ENCODE data around the gene ABHD12. TPM values are rescaled to one million over a fixed set of nuclear protein-coding genes. Genes with fewer than 3 reads are reported as not detected.
A peak's percentile ranks its signal among the peaks of the same experiment; 100 is the strongest.

Gene ABHD12
- total RNA-seq, 2 experiments from 2014 or later = 27.1 to 27.6 TPM

DNA sequence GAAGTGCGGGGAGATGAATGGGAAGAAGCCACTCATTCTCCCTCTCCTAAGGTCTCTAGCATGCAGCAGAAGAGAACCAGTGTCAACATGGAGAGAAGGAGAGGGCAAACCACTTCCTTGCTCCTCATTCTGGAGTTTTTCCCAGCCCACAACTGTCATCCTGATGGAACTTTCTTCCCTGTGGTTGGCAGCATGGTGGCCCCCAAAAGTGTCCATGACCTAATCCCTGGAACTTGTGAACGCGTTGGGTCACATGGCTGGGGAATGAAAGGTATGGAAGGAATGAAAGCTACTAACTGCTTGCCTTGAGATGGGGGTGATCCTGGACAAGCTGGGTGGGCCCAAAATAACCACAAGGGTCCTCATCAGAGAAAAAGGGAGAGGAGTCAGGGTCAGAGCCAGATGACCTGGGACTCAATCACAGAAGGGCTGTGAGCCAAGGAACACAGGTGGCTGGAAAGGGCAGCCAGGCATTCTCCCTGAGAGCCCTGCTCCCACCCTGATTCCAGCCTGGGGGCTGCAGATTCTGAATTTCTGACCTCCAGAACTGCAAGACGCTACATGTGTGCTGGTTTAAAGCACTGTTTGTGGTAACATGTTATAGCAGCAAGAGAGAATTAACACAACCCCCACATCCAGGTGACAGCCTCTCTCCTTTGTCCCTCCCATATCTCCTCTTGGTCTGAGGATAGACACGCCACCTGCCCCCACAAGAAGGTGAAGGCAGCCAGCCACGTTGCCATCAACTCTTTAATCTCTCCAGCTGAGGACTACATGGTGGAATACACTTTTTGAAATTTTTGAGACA is 79.5 kb downstream of the ABHD12 start:
- ChIA-PET CTCF (interaction anchor here (0.9 to 1.6 kb wide), 4 partner anchors 12 to 90 kb away, joined by 3 to 8 read pairs (median 6); no protein-coding TSS in a partner anchor), POLR2A (interaction anchor here (0.6 kb wide), 1 partner anchor 96 kb away, joined by 3 read pairs; the partner anchor contains the start of gene GINS1)
- H3K36me3 Mint-ChIP-seq (ENCODE audit: low read depth) = peaks cover 6% of the 10 kb centered on the region
- peak overlapping the region; percentile 93 for H3K27ac Mint-ChIP-seq
- H3K27me3 Mint-ChIP-seq = no peaks in the 10 kb centered on the region
- H3K4me1 Mint-ChIP-seq = peaks cover 45% of the 10 kb centered on the region
- H3K4me3 Mint-ChIP-seq = peak overlapping the region; percentile 57
- H3K9me3 Mint-ChIP-seq = no peaks in the 10 kb centered on the region
- no peak for DNase-seq

GRCh38 chr20:25310268-25310920 is 80.2 kb downstream of the ABHD12 start:
- CTCF ChIA-PET = interaction anchor here (0.9 to 1.6 kb wide), 5 partner anchors 11 to 90 kb away, joined by 3 to 8 read pairs (median 5); no protein-coding TSS in a partner anchor
- Mint-ChIP-seq H3K27ac (peak overlapping the region; percentile 93), H3K36me3 (ENCODE audit: low read depth) (peaks cover 6% of the 10 kb centered on the region), H3K4me1 (peaks cover 41% of the 10 kb centered on the region), H3K4me3 (peak overlapping the region; percentile 57), H3K9me3 (no peaks in the 10 kb centered on the region), H3K27me3 (no peaks in the 10 kb centered on the region)
- peak; percentile 64 for DNase-seq
- POLR2A ChIA-PET = interaction anchor here (0.6 kb wide), 1 partner anchor 97 kb away, joined by 3 read pairs; the partner anchor contains the start of gene GINS1

DNA sequence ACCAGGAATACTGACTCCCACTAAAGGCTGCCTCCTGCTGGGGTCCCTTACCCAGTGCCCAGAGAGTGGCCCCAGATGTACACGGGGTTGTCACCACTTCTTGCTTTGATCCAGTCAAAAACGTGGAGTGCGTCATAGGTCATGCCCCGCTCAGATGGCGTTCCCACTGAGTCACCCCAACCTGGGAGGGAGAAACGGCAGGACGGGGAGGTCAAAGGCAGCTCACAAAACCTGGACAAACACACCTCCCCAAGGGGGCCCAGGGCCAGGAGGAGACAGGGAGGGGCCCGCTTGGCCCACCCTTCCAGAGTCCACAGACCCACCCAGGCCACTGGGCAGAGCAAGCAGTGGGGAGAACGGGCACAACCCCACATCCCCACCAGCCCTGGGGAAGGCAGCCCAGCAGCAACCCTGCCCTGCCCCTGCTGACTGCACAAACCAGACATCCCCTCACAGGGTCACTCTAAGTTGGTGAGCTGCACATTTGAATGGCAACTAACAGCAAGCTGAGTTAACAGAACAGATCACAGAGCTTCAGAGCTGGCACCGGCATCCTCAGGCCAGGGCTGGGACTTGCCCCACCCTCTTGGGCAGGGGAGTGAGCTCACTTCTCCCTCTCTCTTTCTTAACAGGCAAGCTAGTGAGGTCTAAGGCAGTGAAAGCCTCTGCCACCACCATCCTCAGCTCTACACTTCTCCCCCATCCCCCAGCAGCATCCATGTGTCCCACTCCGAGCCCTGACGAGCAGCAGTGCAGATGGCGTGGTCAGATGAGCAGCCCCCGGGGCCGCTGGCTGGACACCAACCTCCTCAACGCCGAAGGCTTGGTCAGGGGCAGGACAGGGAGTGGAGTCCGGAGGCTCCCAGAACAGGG is 81.0 kb downstream of the ABHD12 start:
- POLR2A ChIA-PET = no interaction called here
- H3K27ac Mint-ChIP-seq = peak overlapping the region; percentile 93
- H3K4me1 Mint-ChIP-seq = peaks cover 39% of the 10 kb centered on the region
- H3K27me3 Mint-ChIP-seq = no peaks in the 10 kb centered on the region
- H3K4me3 Mint-ChIP-seq = no peak overlapping the region
- DNase-seq = no peak
- H3K9me3 Mint-ChIP-seq = no peaks in the 10 kb centered on the region
- peaks cover 6% of the 10 kb centered on the region for H3K36me3 Mint-ChIP-seq (ENCODE audit: low read depth)
- CTCF ChIA-PET = interaction anchor here (0.6 to 1.4 kb wide), 3 partner anchors 28 to 106 kb away, joined by 3 to 4 read pairs (median 3); no protein-coding TSS in a partner anchor

DNA sequence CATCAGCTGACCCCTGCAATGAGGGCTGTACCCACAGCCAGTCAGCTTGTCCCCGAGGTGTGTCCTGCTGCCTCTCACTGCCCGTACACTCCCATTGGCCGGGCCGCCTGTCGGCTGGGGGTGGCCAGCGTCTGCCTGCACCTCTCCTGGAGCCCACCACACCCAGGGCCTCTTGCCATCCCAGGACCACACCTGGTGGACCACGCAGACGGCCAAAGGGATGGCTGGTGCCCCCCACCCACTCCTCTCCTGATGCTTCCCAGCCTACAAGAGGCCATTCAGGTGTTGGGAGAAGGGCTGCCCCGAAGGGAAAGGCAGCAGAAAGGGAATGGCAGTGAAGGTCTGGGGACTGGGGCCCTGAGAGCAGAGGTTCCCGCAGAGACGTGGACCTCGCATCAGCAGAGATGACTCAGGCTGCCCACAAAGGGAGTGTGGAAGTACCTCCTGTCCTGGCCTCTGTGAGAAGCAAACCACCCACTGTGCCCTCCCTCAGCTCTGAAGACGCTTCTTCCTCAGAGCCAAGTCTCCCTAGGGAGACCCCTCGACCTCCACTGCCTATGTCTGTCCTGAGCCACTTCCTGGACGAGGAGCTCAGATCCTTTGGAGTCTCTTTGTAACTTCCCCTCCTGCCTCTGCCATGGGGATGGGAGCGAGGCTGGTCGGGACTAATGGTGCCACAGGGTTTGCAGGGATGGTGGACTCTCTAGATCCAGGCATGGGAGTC is 81.8 kb downstream of the ABHD12 start:
- no peaks in the 10 kb centered on the region for H3K27me3 Mint-ChIP-seq
- ChIA-PET CTCF (interaction anchor here (0.6 to 1.5 kb wide), 5 partner anchors 9 to 106 kb away, joined by 3 to 4 read pairs (median 3); no protein-coding TSS in a partner anchor), POLR2A (no interaction called here)
- H3K4me3 Mint-ChIP-seq = no peak overlapping the region
- H3K9me3 Mint-ChIP-seq = no peaks in the 10 kb centered on the region
- peaks cover 6% of the 10 kb centered on the region for H3K36me3 Mint-ChIP-seq (ENCODE audit: low read depth)
- DNase-seq = no peak
- peaks cover 36% of the 10 kb centered on the region for H3K4me1 Mint-ChIP-seq
- peak overlapping the region; percentile 46 for H3K27ac Mint-ChIP-seq

- Mint-ChIP-seq H3K27me3 (no peaks in the 10 kb centered on the region), H3K27ac (peak overlapping the region; percentile 57), H3K36me3 (ENCODE audit: low read depth) (peaks cover 4% of the 10 kb centered on the region), H3K4me3 (no peak overlapping the region), H3K9me3 (no peaks in the 10 kb centered on the region), H3K4me1 (peaks cover 30% of the 10 kb centered on the region)
- no peak for DNase-seq
- CTCF ChIA-PET = interaction anchor here (0.9 to 1.5 kb wide), 2 partner anchors 10 to 12 kb away, joined by 3 to 4 read pairs; no protein-coding TSS in a partner anchor
- POLR2A ChIA-PET = no interaction called here
Measured at GRCh38 chr20:25308083-25308491, 82.5 kb downstream of the ABHD12 start.

GRCh38 chr20:25306991-25307903 is 83.4 kb downstream of the ABHD12 start:
- H3K36me3 Mint-ChIP-seq (ENCODE audit: low read depth) = peaks cover 4% of the 10 kb centered on the region
- peaks cover 29% of the 10 kb centered on the region for H3K4me1 Mint-ChIP-seq
- no peak overlapping the region for H3K4me3 Mint-ChIP-seq
- no peaks in the 10 kb centered on the region for H3K27me3 Mint-ChIP-seq
- no peaks in the 10 kb centered on the region for H3K9me3 Mint-ChIP-seq
- POLR2A ChIA-PET = no interaction called here
- H3K27ac Mint-ChIP-seq = no peak overlapping the region
- DNase-seq = no peak
- CTCF ChIA-PET = interaction anchor here (0.9 to 1.5 kb wide), 3 partner anchors 11 to 47 kb away, joined by 3 to 4 read pairs (median 3); no protein-coding TSS in a partner anchor

DNA sequence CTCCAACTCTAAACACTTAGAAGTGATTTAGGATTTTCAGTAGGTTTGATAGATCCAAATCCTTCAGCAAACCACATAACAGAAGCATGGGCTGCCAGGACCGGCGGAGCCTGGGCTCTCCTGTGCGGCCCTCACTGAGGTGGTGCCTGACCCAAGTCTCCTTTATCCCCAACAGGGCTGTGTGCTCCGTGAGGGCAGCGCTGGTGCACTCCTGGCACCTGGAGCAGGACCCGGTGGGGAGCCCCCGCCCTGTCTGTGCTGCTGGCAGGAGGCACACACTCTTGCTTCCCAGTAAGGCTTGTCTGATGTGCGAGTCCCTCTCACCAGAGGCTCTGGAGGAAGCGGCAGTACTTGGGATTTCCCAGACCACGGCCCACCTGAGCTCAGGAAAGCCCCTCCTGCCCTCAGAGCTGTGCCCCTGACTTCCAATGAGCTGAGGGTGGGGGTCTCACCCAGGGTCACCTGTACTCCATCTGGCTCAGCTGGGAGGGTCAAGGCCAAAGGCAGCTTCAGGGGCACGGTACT is 86.5 kb downstream of the ABHD12 start:
- Mint-ChIP-seq H3K4me1 (peaks cover under 1% of the 10 kb centered on the region), H3K36me3 (ENCODE audit: low read depth) (peaks cover 4% of the 10 kb centered on the region), H3K27me3 (no peaks in the 10 kb centered on the region), H3K9me3 (no peaks in the 10 kb centered on the region), H3K27ac (no peak overlapping the region), H3K4me3 (no peak overlapping the region)
- ChIA-PET POLR2A (no interaction called here), CTCF (no interaction called here)
- DNase-seq = no peak

- H3K27me3 Mint-ChIP-seq = no peaks in the 10 kb centered on the region
- H3K27ac Mint-ChIP-seq = no peak overlapping the region
- POLR2A ChIA-PET = no interaction called here
Measured at GRCh38 chr20:25303292-25304024, 87.2 kb downstream of the ABHD12 start.

GRCh38 chr20:25302596-25302995 is 88.0 kb downstream of the ABHD12 start:
- ChIA-PET POLR2A (no interaction called here), CTCF (no interaction called here)
- peaks cover 7% of the 10 kb centered on the region for H3K36me3 Mint-ChIP-seq (ENCODE audit: low read depth)
- no peaks in the 10 kb centered on the region for H3K4me1 Mint-ChIP-seq
- H3K27ac Mint-ChIP-seq = peak overlapping the region; percentile 19
- no peaks in the 10 kb centered on the region for H3K27me3 Mint-ChIP-seq
- DNase-seq = no peak
- H3K4me3 Mint-ChIP-seq = no peak overlapping the region
- H3K9me3 Mint-ChIP-seq = no peaks in the 10 kb centered on the region

More at GRCh38 chr20:25303292-25304024, 87.2 kb downstream of the ABHD12 start:
- no peak for DNase-seq
- Mint-ChIP-seq H3K4me3 (no peak overlapping the region), H3K36me3 (ENCODE audit: low read depth) (peaks cover 4% of the 10 kb centered on the region), H3K4me1 (no peaks in the 10 kb centered on the region), H3K9me3 (no peaks in the 10 kb centered on the region)
- CTCF ChIA-PET = no interaction called here

GRCh38 chr20:25301357-25301920 is 89.2 kb downstream of the ABHD12 start:
- Mint-ChIP-seq H3K27me3 (no peaks in the 10 kb centered on the region), H3K4me3 (no peak overlapping the region), H3K36me3 (ENCODE audit: low read depth) (peaks cover 2% of the 10 kb centered on the region), H3K9me3 (no peaks in the 10 kb centered on the region), H3K27ac (peak overlapping the region; percentile 64), H3K4me1 (peaks cover 3% of the 10 kb centered on the region)
- ChIA-PET POLR2A (no interaction called here), CTCF (no interaction called here)
- no peak for DNase-seq

Data from activated CD4-positive, alpha-beta T cell treated with anti-CD3 and anti-CD28 coated beads, Interleukin-2, amount 10 ng/mL, durations not matched to agents 7 days and 5 days (primary cell).